ENCODE measurements around the gene SLC38A3.

Gene SLC38A3

DNA sequence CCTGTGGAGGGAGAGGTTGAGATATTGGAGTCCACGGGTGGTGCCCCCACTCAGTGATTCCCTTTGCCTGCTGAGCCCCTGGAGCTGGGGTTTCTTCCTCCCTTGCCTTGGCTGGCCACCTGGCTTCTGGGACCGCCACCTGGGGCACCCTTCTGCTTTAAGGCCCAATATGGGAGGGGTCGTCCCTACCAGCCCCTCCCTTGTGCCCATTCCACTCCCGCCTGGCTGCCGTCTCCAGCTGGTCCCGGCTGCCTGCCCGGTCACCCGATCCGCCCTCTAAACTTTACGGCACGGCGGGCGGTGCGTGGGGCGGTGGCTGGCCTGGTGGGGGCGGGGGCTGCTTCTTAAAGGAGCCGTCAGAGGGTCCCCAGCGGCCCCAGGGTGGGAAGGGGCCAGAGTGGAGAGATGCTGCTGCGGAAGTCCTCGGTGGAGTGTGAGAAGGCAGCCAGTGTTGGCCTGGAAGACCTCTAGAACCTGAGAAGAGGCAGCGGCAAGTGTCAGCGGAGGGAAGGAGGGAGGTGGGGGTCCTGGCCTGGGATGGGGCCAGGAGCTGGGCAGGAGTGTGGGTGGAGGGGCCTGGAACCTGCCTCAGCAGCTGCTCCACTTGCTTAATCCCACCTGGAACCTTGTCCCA is 62.3 kb downstream of the SLC38A3 start:
- DNase-seq (ENCODE audit: low read depth in 2 of 2) = no peak

DNA sequence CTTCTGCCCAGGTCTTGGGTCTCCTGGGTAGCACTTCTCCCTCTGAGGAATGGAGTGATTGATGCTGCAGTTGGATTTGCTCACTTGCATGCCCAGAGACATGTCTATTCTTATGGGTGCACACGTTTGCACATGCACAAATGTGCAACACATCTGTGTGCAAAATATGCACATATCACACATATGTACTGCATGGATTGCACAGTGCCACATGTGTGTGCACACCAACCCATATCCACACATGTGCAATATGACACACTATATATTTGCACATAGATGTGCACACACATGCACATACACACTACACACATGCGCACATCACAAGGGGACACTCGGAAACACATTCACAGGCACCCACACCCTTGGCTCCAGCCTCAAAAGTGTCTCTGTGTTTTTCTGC is 63.2 kb downstream of the SLC38A3 start:
- no peak for DNase-seq (ENCODE audit: low read depth in 2 of 2)

DNA sequence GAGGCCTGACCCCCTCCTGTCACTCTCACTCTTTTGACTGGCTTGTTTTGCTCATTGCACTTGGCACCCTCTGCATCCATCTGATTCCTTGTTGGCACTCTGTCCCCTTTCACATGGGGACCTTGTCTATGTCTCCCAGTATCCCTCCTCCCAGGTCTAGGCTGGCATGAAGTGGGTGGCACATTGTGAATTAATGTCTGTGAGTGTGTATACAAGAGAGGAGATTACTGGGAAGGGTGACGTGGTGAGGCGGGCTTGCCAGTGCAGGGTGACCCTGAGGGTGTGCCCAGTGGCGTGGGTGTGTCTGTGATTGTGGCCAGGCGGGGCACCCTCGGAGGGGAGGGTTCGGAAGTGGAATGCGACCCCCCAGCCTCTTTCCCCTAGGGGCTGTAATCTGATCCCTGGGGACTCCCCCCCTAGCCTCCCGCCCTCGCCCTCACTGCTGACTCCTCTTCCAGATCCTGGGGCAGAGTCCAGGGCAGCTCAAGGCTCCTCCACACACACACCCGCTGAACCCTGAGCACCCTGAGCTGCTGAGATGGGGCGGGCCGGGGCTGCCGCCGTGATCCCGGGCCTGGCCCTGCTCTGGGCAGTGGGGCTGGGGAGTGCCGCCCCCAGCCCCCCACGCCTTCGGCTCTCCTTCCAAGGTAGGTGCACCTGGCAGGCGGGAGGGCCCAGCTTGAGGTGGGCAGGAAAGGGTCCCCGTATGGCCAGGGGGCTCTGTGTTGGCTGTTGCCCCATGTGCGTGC is 63.8 kb downstream of the SLC38A3 start, which contains the start of gene SEMA3B:
SEMA3B (plus strand) TSS at position 445 of the 749 bp plus-strand sequence; CDS start at position 539, 94 bp downstream.
- DNase-seq (ENCODE audit: low read depth in 2 of 2) = no peak

DNA sequence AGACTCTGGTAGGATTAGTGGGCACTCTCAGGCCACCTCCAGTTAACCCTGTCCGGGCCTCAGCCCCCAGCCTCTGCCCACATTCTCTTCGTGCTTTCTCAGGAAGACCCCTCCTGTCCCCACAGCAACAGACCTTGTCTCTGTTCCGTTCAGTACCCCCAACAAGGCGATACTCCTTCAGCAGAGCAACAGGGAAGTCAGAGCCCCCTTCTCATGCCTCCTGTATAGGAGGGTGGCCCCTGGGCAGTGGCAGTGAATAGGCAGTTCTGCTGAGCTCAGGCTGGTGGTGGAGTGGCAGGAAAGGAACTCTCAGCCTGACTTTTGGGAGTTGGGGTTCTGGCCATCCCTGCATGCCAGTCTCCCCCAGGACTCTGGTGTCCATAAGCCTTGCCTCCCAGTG is 64.4 kb downstream of the SLC38A3 start:
- no peak for DNase-seq (ENCODE audit: low read depth in 2 of 2)

DNA sequence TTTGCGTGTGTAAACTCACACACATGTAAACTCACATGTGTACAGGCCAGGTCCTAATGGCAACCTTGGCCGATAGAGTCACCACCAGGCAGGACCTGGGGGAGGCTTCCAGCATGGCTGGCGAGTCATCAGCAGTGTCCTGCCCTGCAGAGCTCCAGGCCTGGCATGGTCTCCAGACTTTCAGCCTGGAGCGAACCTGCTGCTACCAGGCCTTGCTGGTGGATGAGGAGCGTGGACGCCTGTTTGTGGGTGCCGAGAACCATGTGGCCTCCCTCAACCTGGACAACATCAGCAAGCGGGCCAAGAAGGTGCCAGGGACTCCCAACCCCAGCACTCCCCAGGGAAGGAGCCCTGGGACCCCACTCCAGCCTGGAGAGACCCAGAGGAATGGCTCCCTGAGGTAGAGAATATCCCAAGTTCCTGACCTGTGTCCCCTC is 64.9 kb downstream of the SLC38A3 start:
- DNase-seq (ENCODE audit: low read depth in 2 of 2) = no peak

DNA sequence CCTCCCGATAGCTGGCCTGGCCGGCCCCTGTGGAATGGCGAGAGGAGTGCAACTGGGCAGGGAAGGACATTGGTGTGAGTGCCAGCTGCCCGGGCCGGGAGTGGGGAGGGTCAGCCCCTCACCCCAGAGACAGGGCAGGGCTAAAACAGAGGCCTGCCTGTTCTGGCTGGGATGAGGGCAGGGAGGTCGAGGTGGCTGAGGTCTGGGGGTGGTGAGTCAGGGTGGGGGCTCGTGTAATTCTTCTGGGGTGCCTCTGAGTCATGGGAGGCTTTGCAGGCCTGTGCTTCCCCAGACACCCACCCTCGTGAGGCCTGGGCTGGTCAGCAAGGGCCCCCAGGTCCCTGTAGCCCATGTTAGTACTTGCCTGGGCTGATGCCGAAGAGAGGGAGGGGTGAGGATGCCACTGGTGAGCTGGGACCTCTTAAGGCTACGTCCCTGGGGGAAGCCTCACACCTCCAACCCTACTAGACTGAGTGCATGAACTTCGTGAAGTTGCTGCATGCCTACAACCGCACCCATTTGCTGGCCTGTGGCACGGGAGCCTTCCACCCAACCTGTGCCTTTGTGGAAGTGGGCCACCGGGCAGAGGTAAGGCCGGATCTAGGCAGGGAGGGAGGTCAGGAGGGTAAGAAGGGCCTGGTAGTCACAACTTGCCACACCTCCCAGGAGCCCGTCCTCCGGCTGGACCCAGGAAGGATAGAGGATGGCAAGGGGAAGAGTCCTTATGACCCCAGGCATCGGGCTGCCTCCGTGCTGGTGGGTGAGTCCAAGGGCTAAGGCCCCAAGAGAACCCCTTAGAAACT is 65.6 kb downstream of the SLC38A3 start:
- DNase-seq (ENCODE audit: low read depth in 2 of 2) = no peak
